GM12891 (cell line): ENCODE results near the gene HDAC8.

Experiments
- POLR2A ChIP-seq: IDR thresholded peaks from 2 replicates; pipeline ENCODE4 v1.6.1; 2011; ENCODE audit warnings: low read depth, low read length, control low read depth
- POLR2AphosphoS5 ChIP-seq: IDR thresholded peaks from 2 replicates; pipeline ENCODE4 v1.6.1; 2011; ENCODE audit warnings: low read depth, low read length, control low read depth
- POU2F2 ChIP-seq: IDR thresholded peaks from 2 replicates; pipeline ENCODE4 v1.6.1; 2011; ENCODE audit warnings: low read depth, mild to moderate bottlenecking, control low read depth, low read length, moderate library complexity
- SPI1 ChIP-seq: IDR thresholded peaks from 2 replicates; pipeline ENCODE4 v1.6.1; 2011; ENCODE audit warnings: low read depth, low read length, control low read depth
- TAF1 ChIP-seq: IDR thresholded peaks from 2 replicates; pipeline ENCODE4 v1.6.1; 2011; ENCODE audit warnings: low read depth, low read length, control low read depth

GRCh38 chrX:72470532-72471223 is 102.0 kb downstream of the HDAC8 start:
- TF ChIP-seq SPI1: no peak
- no peak for TF ChIP-seq POU2F2
- TF ChIP-seq POLR2AphosphoS5: no peak
- TF ChIP-seq POLR2A: no peak
- TF ChIP-seq TAF1: no peak
